IPS-20b (cell line): Measurements from ENCODE around the gene PROSER2.

Source experiments
- H3K27ac ChIP-seq: one replicate; pipeline ENCODE4 v1.5.1; 2013; ENCODE audit warnings: low read length
- H3K27me3 ChIP-seq: 2 replicates; pipeline ENCODE4 v1.6.1; 2013; ENCODE audit warnings: mild to moderate bottlenecking, low read length, inconsistent platforms; ENCODE audit not compliant: insufficient read depth
- H3K36me3 ChIP-seq: 2 replicates; pipeline ENCODE4 v1.6.1; 2013; ENCODE audit warnings: low read depth, mild to moderate bottlenecking, inconsistent platforms, low read length, moderate library complexity; ENCODE audit not compliant: insufficient read depth
- H3K4me1 ChIP-seq: 2 replicates; pipeline ENCODE4 v1.6.1; 2013; ENCODE audit warnings: mild to moderate bottlenecking, control low read depth, inconsistent platforms, low read length, moderate library complexity; ENCODE audit not compliant: insufficient read depth
- H3K4me3 ChIP-seq: 2 replicates; pipeline ENCODE4 v1.5.1; 2013; ENCODE audit warnings: mild to moderate bottlenecking, low read length, inconsistent platforms
- H3K9ac ChIP-seq: 2 replicates; pipeline ENCODE4 v1.6.1; 2013; ENCODE audit warnings: low read depth, mild to moderate bottlenecking, inconsistent platforms, low read length, moderate library complexity
- H3K9me3 ChIP-seq: 2 replicates; pipeline ENCODE4 v1.6.1; 2013; ENCODE audit warnings: mild to moderate bottlenecking, low read depth, low read length, inconsistent platforms; ENCODE audit not compliant: insufficient read depth

The PROSER2 gene

GRCh38 chr10:11825796-11826414, 2.7 kb downstream of the PROSER2 start:
- Histone ChIP-seq H3K9ac (no peak overlapping the region), H3K4me3 (no peak overlapping the region), H3K4me1 (peaks cover 12% of the 10 kb centered on the region), H3K27me3 (peaks cover 18% of the 10 kb centered on the region), H3K27ac (no peak overlapping the region), H3K36me3 (no peaks in the 10 kb centered on the region), H3K9me3 (no peaks in the 10 kb centered on the region)

DNA sequence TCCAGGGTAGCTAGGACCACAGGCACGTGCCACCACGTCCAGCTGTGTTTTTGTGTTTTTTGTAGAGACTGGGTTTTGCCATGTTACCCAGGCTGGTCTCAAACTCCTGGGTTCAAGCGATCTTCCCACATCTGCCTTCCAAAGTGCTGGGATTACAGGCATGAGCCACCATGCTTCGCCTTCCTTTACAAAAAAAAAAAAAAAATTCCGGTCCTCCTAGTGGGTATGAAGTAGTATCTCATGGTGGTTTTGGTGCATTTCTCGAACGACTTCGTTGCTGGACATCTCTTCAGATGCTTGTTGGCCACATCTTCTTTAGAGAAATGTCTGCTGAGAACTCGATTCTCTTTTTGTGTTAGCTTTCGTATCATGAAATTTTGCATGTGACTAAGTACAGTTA, 3.9 kb downstream of the PROSER2 start:
- Histone ChIP-seq H3K9me3 (no peaks in the 10 kb centered on the region), H3K4me3 (no peak overlapping the region), H3K36me3 (no peaks in the 10 kb centered on the region), H3K9ac (no peak overlapping the region), H3K27ac (no peak overlapping the region), H3K27me3 (peaks cover 18% of the 10 kb centered on the region), H3K4me1 (peaks cover 15% of the 10 kb centered on the region)

GRCh38 chr10:11827414-11827813, 4.3 kb downstream of the PROSER2 start:
- no peak overlapping the region for H3K4me3 ChIP-seq
- peaks cover 15% of the 10 kb centered on the region for H3K4me1 ChIP-seq
- H3K9me3 ChIP-seq, result no peaks in the 10 kb centered on the region

DNA sequence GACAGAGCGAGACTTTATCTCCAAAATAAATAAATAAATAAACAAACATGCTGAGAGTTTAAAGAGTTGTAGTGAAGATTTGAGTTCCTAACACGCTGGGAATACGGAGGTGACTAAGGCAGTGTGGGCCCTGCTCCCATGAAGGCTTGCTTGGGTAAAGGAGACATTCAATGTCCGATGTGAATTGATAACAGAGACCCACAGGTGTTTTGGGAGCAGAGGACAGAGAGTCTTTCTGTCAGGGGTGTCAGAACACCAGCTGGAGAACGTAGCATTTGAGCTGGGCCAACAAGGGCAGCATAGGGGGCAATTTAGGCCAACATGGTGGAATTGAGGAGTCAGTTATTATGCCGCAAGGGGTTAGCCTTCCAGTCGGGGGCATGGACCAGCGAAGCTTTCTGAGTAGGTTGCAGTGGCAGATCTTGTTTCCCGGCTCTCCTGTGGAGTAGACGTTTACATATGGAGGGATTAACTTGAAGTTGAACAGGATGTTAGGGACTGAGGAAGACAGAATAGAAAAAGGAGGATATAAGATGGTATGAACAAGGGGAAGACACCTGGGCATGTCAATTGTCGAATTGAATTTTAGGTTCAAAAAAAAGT, 5.6 kb downstream of the PROSER2 start:
- H3K36me3 ChIP-seq, result no peaks in the 10 kb centered on the region
- H3K4me1 ChIP-seq, result peaks cover 15% of the 10 kb centered on the region
- peaks cover 15% of the 10 kb centered on the region for H3K27me3 ChIP-seq
- H3K27ac ChIP-seq, result no peak overlapping the region
- peak overlapping the region; percentile 4; the same call in 1 of the 2 replicates for H3K4me3 ChIP-seq
- no peaks in the 10 kb centered on the region for H3K9me3 ChIP-seq
- H3K9ac ChIP-seq, result no peak overlapping the region

More at GRCh38 chr10:11827414-11827813, 4.3 kb downstream of the PROSER2 start:
- Histone ChIP-seq H3K36me3 (no peaks in the 10 kb centered on the region), H3K27me3 (peaks cover 18% of the 10 kb centered on the region), H3K9ac (no peak overlapping the region), H3K27ac (no peak overlapping the region)

DNA sequence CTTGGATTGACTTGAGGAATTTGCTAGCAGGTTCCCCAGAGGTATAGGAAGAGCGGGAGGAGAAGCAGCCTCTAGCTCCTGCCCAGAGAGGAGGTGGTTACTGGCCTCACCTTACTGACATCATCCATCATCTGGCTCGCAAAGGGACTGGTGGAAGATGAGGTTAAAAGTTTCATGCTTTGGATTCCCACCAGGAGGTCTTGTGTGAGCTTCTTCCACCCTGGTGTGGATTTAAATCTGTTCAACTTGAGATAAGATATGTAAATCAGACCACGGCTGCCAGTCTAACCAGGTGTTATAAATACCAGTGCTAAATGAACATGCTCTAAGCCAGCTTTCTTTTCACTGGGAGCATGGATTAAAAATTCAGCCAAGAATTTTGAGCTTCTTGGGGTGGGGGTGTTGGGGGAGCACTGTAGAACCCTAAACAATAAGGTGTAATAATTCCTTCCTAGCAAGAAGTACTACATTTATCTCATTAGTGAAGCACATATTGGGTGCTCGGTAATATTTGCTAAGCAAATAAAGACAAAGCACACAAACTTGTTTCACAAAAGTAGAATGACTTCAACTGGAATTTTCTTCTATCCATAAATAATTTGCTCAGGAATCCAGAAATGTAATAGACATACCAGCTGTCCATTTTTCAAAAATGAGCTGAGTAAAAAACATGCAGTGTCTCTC, 7.8 kb downstream of the PROSER2 start:
- 0 out of 2 replicates have a peak overlapping the region, but pooled peaks have one; percentile 21 for H3K9ac ChIP-seq
- no peaks in the 10 kb centered on the region for H3K36me3 ChIP-seq
- no peaks in the 10 kb centered on the region for H3K9me3 ChIP-seq
- no peaks in the 10 kb centered on the region; the same call in 1 of the 2 replicates for H3K27me3 ChIP-seq
- H3K4me3 ChIP-seq, result no peak overlapping the region
- no peak overlapping the region for H3K27ac ChIP-seq
- peaks cover 12% of the 10 kb centered on the region for H3K4me1 ChIP-seq

DNA sequence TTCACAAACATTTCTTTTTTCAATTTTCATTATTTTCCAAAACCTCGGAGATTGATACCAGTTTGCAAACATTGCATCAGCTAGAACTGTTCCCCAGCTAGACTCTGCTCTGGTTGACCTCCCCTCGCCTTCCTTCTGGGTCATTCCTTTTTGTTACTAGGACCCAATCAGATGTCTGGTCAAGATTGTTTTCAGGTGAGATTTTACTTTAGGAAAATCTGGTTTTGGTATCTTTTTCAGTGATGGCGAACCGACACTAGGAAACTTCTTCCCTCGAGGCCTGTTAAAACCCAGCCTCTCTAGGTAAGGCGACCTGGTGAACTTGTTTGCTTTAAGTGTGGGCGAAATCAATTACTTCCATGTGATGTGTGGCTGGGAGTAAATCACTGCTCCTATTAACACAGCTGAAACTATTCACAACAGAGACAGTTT, 8.4 kb downstream of the PROSER2 start:
- peaks cover 12% of the 10 kb centered on the region for H3K4me1 ChIP-seq
- H3K9ac ChIP-seq, result 0 out of 2 replicates have a peak overlapping the region, but pooled peaks have one; percentile 21
- H3K4me3 ChIP-seq, result no peak overlapping the region
- no peak overlapping the region for H3K27ac ChIP-seq
- H3K36me3 ChIP-seq, result no peaks in the 10 kb centered on the region
- H3K27me3 ChIP-seq, result no peaks in the 10 kb centered on the region
- H3K9me3 ChIP-seq, result no peaks in the 10 kb centered on the region

- Histone ChIP-seq H3K4me3 (no peak overlapping the region), H3K9me3 (no peaks in the 10 kb centered on the region), H3K27me3 (no peaks in the 10 kb centered on the region), H3K9ac (no peak overlapping the region), H3K36me3 (no peaks in the 10 kb centered on the region), H3K27ac (no peak overlapping the region), H3K4me1 (peaks cover 12% of the 10 kb centered on the region)
Measured at GRCh38 chr10:11832042-11832441, 8.9 kb downstream of the PROSER2 start.

GRCh38 chr10:11835061-11835460, 11.9 kb downstream of the PROSER2 start:
- H3K36me3 ChIP-seq, result no peaks in the 10 kb centered on the region
- H3K27ac ChIP-seq, result no peak overlapping the region
- no peaks in the 10 kb centered on the region for H3K27me3 ChIP-seq
- no peak overlapping the region for H3K4me3 ChIP-seq
- no peaks in the 10 kb centered on the region for H3K9me3 ChIP-seq
- H3K4me1 ChIP-seq, result peaks cover 9% of the 10 kb centered on the region; the same call in 1 of the 2 replicates
- H3K9ac ChIP-seq, result no peak overlapping the region

DNA sequence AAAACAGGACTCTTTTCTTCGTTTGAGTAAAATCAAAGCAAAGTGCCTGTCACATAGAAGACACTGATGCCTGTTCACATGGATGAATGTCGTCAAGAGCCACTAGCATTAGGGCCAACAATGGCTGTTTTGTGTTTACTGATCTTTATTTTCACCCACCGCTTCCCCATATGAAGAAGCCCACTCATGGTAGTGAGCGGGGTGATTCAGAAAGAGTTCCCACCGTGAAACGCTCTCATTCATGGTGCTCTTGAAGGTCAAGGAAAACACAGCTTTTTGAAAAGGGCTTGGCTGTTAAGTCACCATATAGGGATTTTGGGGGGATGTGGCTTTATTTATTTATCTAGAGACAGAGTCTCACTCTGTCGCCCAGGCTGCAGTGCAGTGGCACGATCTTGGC, 12.5 kb downstream of the PROSER2 start:
- Histone ChIP-seq H3K4me1 (peaks cover 5% of the 10 kb centered on the region; the same call in 1 of the 2 replicates), H3K27ac (no peak overlapping the region), H3K36me3 (no peaks in the 10 kb centered on the region), H3K9me3 (no peaks in the 10 kb centered on the region), H3K27me3 (no peaks in the 10 kb centered on the region), H3K4me3 (no peak overlapping the region), H3K9ac (no peak overlapping the region)

GRCh38 chr10:11837372-11838161, 14.4 kb downstream of the PROSER2 start:
- H3K4me3 ChIP-seq, result no peak overlapping the region
- H3K9me3 ChIP-seq, result no peaks in the 10 kb centered on the region
- H3K27ac ChIP-seq, result no peak overlapping the region
- no peaks in the 10 kb centered on the region for H3K4me1 ChIP-seq
- no peaks in the 10 kb centered on the region for H3K27me3 ChIP-seq
- no peaks in the 10 kb centered on the region for H3K36me3 ChIP-seq
- H3K9ac ChIP-seq, result no peak overlapping the region

GRCh38 chr10:11838298-11838852, 15.2 kb downstream of the PROSER2 start:
- Histone ChIP-seq H3K36me3 (no peaks in the 10 kb centered on the region), H3K27me3 (no peaks in the 10 kb centered on the region), H3K9me3 (no peaks in the 10 kb centered on the region), H3K9ac (no peak overlapping the region), H3K27ac (no peak overlapping the region), H3K4me3 (no peak overlapping the region), H3K4me1 (no peaks in the 10 kb centered on the region)
